H9 (cell line): ENCODE data around the gene ZNF212. TPM values are rescaled to one million over a fixed set of nuclear protein-coding genes. Genes with fewer than 3 reads are reported as not detected.

ENCODE experiments used
- DNase-seq: peaks from one replicate; pipeline ENCODE4 v3.0.0-alpha.2; 2017
- H2AFZ ChIP-seq: one replicate; pipeline ENCODE4 v1.6.1; 2013; ENCODE audit warnings: mild to moderate bottlenecking, low read length, control low read depth, moderate library complexity
- H2AK5ac ChIP-seq: 2 replicates; pipeline ENCODE4 v1.6.1; 2013; ENCODE audit warnings: low read length, control low read depth, mixed read lengths; ENCODE audit not compliant: insufficient read length
- H2BK120ac ChIP-seq: one replicate; pipeline ENCODE4 v1.6.1; 2013; ENCODE audit warnings: low read depth, mild to moderate bottlenecking, low read length, control low read depth, inconsistent platforms; ENCODE audit not compliant: poor library complexity, severe bottlenecking
- H2BK12ac ChIP-seq: 2 replicates; pipeline ENCODE4 v1.6.1; 2013; ENCODE audit warnings: low read length, control low read depth, mixed read lengths, low read depth; ENCODE audit not compliant: insufficient read length
- H2BK15ac ChIP-seq: 2 replicates; pipeline ENCODE4 v1.6.1; 2013; ENCODE audit warnings: low read depth, low read length, control low read depth
- H2BK20ac ChIP-seq: one replicate; pipeline ENCODE4 v1.6.1; 2013; ENCODE audit warnings: low read depth, mild to moderate bottlenecking, low read length, control low read depth, inconsistent platforms; ENCODE audit not compliant: poor library complexity, severe bottlenecking
- H2BK5ac ChIP-seq: 2 replicates; pipeline ENCODE4 v1.6.1; 2013; ENCODE audit warnings: low read length, control low read depth, mixed read lengths; ENCODE audit not compliant: insufficient read length
- H3K14ac ChIP-seq: 2 replicates; pipeline ENCODE4 v1.6.1; 2013; ENCODE audit warnings: low read length, control low read depth; ENCODE audit not compliant: insufficient read depth
- H3K18ac ChIP-seq: 2 replicates; pipeline ENCODE4 v1.6.1; 2013; ENCODE audit warnings: low read depth, mild to moderate bottlenecking, mixed read lengths, low read length, control low read depth; ENCODE audit not compliant: insufficient read length
- H3K23ac ChIP-seq: 2 replicates; pipeline ENCODE4 v1.6.1; 2013; ENCODE audit warnings: low read length, control low read depth, mixed read lengths, low read depth; ENCODE audit not compliant: insufficient read length
- H3K23me2 ChIP-seq: 2 replicates; pipeline ENCODE4 v1.6.1; 2013; ENCODE audit warnings: low read depth, mild to moderate bottlenecking, mixed read lengths, low read length, control low read depth; ENCODE audit not compliant: insufficient read length, poor library complexity, severe bottlenecking
- H3K27ac ChIP-seq: 2 replicates; pipeline ENCODE4 v1.5.1; 2013; ENCODE audit warnings: low read length, control low read depth, mixed read lengths, low read depth; ENCODE audit not compliant: insufficient read length
- H3K27me3 ChIP-seq: 2 replicates; pipeline ENCODE4 v1.6.1; 2013; ENCODE audit warnings: low read length, control low read depth, inconsistent platforms; ENCODE audit not compliant: insufficient read depth
- H3K4ac ChIP-seq: 2 replicates; pipeline ENCODE4 v1.6.1; 2013; ENCODE audit warnings: low read depth, mild to moderate bottlenecking, control low read depth, inconsistent platforms, low read length, moderate library complexity
- H3K4me1 ChIP-seq: 2 replicates; pipeline ENCODE4 v1.6.1; 2013; ENCODE audit warnings: low read length, control low read depth, inconsistent platforms; ENCODE audit not compliant: insufficient read depth
- H3K4me2 ChIP-seq: 2 replicates; pipeline ENCODE4 v1.6.1; 2013; ENCODE audit warnings: low read length, control low read depth, mixed read lengths; ENCODE audit not compliant: insufficient read length, insufficient read depth
- H3K56ac ChIP-seq: 2 replicates; pipeline ENCODE4 v1.6.1; 2013; ENCODE audit warnings: low read depth, mild to moderate bottlenecking, mixed read lengths, low read length, control low read depth; ENCODE audit not compliant: insufficient read length
- H3K79me1 ChIP-seq: 2 replicates; pipeline ENCODE4 v1.6.1; 2013; ENCODE audit warnings: low read depth, mild to moderate bottlenecking, moderate library complexity, low read length, control low read depth, inconsistent platforms; ENCODE audit not compliant: insufficient read depth, poor library complexity, severe bottlenecking
- H3K79me2 ChIP-seq: 2 replicates; pipeline ENCODE4 v1.6.1; 2013; ENCODE audit warnings: low read length, control low read depth, inconsistent platforms; ENCODE audit not compliant: insufficient read depth
- H3K9ac ChIP-seq: 2 replicates; pipeline ENCODE4 v1.6.1; 2013; ENCODE audit warnings: low read length, control low read depth, mixed read lengths; ENCODE audit not compliant: insufficient read length; ENCODE audit errors: extremely low read depth
- H3K9me3 ChIP-seq: one replicate; pipeline ENCODE4 v1.6.1; 2013; ENCODE audit warnings: low read depth, low read length, inconsistent platforms; ENCODE audit not compliant: control insufficient read depth
- H3T11ph ChIP-seq: one replicate; pipeline ENCODE4 v1.6.1; 2013; ENCODE audit warnings: mild to moderate bottlenecking, low read length, control low read depth, inconsistent platforms
- H4K20me1 ChIP-seq: one replicate; pipeline ENCODE4 v1.6.1; 2013; ENCODE audit not compliant: control insufficient read depth, insufficient read length, insufficient read depth
- H4K5ac ChIP-seq: 2 replicates; pipeline ENCODE4 v1.6.1; 2013; ENCODE audit warnings: low read depth, mild to moderate bottlenecking, mixed read lengths, low read length, control low read depth; ENCODE audit not compliant: insufficient read length
- H4K8ac ChIP-seq: replicated peaks from 2 replicates; pipeline ENCODE4 v1.6.1; 2013; ENCODE audit warnings: low read length, control low read depth, mixed read lengths, low read depth; ENCODE audit not compliant: insufficient read length
- H4K91ac ChIP-seq: 2 replicates; pipeline ENCODE4 v1.6.1; 2013; ENCODE audit warnings: low read depth, mild to moderate bottlenecking, moderate library complexity, mixed read lengths, low read length, control low read depth; ENCODE audit not compliant: insufficient read length
- H3K27ac Mint-ChIP-seq, 3 experiments: 2 replicates in 2 of 3; 3 replicates in 1 of 3; pipeline ENCODE4 v1.8.0; 2020 to 2021; ENCODE audit warnings: mixed read lengths in 3 of 3, mild to moderate bottlenecking in 1 of 3, moderate library complexity in 1 of 3
- H3K27me3 Mint-ChIP-seq: 2 replicates; pipeline ENCODE4 v1.8.0; 2021; ENCODE audit warnings: low read depth, mild to moderate bottlenecking, moderate library complexity, mixed read lengths
- H3K36me3 Mint-ChIP-seq, 3 experiments: 2 replicates in 2 of 3; 3 replicates in 1 of 3; pipeline ENCODE4 v1.8.0; 2020 to 2021; ENCODE audit warnings: low read depth in 3 of 3, mixed read lengths in 3 of 3; ENCODE audit not compliant: insufficient read depth in 1 of 3
- H3K4me1 Mint-ChIP-seq, 2 experiments: 2 replicates each; pipeline ENCODE4 v1.8.0; 2020; ENCODE audit warnings: mixed read lengths in 2 of 2
- H3K4me3 Mint-ChIP-seq, 2 experiments: 2 replicates in 1 of 2; 3 replicates in 1 of 2; pipeline ENCODE4 v1.8.0; 2020 to 2021; ENCODE audit warnings: mild to moderate bottlenecking in 2 of 2, mixed read lengths in 2 of 2, moderate library complexity in 1 of 2
- H3K9me3 Mint-ChIP-seq, 2 experiments: 2 replicates in 1 of 2; 3 replicates in 1 of 2; pipeline ENCODE4 v1.8.0; 2020; ENCODE audit warnings: mild to moderate bottlenecking in 2 of 2, mixed read lengths in 2 of 2, moderate library complexity in 1 of 2
- CTCF ChIP-seq: fragments of 200-600 bp; sonication (generic); conservative IDR thresholded peaks from 3 replicates; pipeline ENCODE4 v1.8.0; 2021; ENCODE audit warnings: antibody characterized with exemption, mild to moderate bottlenecking
- WGBS: extraction: QIAGEN DNeasy Blood & Tissue Kit; methylation state at CpG from one replicate; pipeline ENCODE4 v1.1.7; 2013; ENCODE audit warnings: missing lambda C conversion rate, low lambda C conversion rate, mixed read lengths; ENCODE audit not compliant: insufficient read length; ENCODE audit errors: extremely low coverage; 5-methylcytosine and 5-hydroxymethylcytosine counted together
- total RNA-seq: library from RNA; stranded (reverse); gene quantifications from 2 replicates; pipeline ENCODE4 v1.2.1, GENCODE V29; 2021

Gene ZNF212
- total RNA-seq, 1 experiment from 2014 or later = 21.1 TPM

- WGBS = no CpG with 5 or more reads among the region's 97 CpGs
- Histone ChIP-seq H3K18ac (peak within 1 kb of the TSS; percentile 44), H3T11ph (no peak within 1 kb of the TSS), H3K23ac (no peak within 1 kb of the TSS), H3K4ac (no peak within 1 kb of the TSS), H3K79me2 (peaks cover 3% of the 10 kb centered on the region; the same call in 1 of the 2 replicates), H3K9me3 (no peaks in the 10 kb centered on the region), H3K56ac (no peak within 1 kb of the TSS), H2BK5ac (no peak within 1 kb of the TSS), H2AFZ (no peak within 1 kb of the TSS), H2BK12ac (no peak within 1 kb of the TSS), H2BK15ac (no peak within 1 kb of the TSS), H3K27ac (no peak within 1 kb of the TSS), H4K20me1 (no peaks in the 10 kb centered on the region), H3K79me1 (peaks cover 3% of the 10 kb centered on the region), H3K4me2 (peak within 1 kb of the TSS; percentile 53), H2BK20ac (no peak within 1 kb of the TSS), H3K9ac (peak within 1 kb of the TSS; percentile 77), H3K4me1 (no peaks in the 10 kb centered on the region), H3K14ac (peak within 1 kb of the TSS; percentile 90), H4K8ac (no peak within 1 kb of the TSS), H3K23me2 (peaks cover 7% of the 10 kb centered on the region), H4K91ac (no peak within 1 kb of the TSS), H2AK5ac (no peak within 1 kb of the TSS), H3K27me3 (no peaks in the 10 kb centered on the region), H2BK120ac (no peak within 1 kb of the TSS), H4K5ac (no peak within 1 kb of the TSS)
- DNase-seq = peak; percentile 94
- Mint-ChIP-seq H3K4me3 (peak within 1 kb of the TSS; percentile 89 to 95), H3K27ac (peak within 1 kb of the TSS in 2 of 3 experiments; percentile 87 to 93; a peak in 6 of 7 replicates), H3K36me3 (peaks cover 24 to 37% (median 35%) of the 10 kb centered on the region in 3 experiments), H3K4me1 (peaks cover 12 to 21% of the 10 kb centered on the region in 2 experiments), H3K27me3 (no peaks in the 10 kb centered on the region), H3K9me3 (no peaks in the 10 kb centered on the region; a peak in 1 of 5 replicates)
- TF ChIP-seq CTCF = peak; percentile 71
Observed at GRCh38 chr7:149195180-149196150, 44.0 kb upstream of the ZNF212 start, which contains the start of gene ZNF282. ZNF282 (plus strand) TSS chr7:149195546; CDS start chr7:149195590, 44 bp downstream.
